PFSK-1 (cell line): ENCODE data around the gene PCDHB4.

Experiments used
- POLR2AphosphoS5 ChIP-seq: IDR thresholded peaks from 2 replicates; pipeline ENCODE4 v1.6.1; 2012; ENCODE audit warnings: low read depth, mild to moderate bottlenecking, control low read depth, low read length, moderate library complexity
- REST ChIP-seq, 2 experiments: IDR thresholded peaks; 2 replicates each; pipeline versions ENCODE4 v1.6.1 to v1.8.0; 2011 to 2012; ENCODE audit warnings: low read depth in 2 of 2, low read length in 2 of 2, control low read depth in 1 of 2, inconsistent platforms in 1 of 2, mild to moderate bottlenecking in 1 of 2, moderate library complexity in 1 of 2; ENCODE audit not compliant: insufficient read depth in 1 of 2

- TF ChIP-seq POLR2AphosphoS5 (no peak), REST (IDR thresholded peaks at IDR 0.05; ENCODE audit: insufficient read depth in 1 of 2, low read depth in 2 of 2, low read length in 2 of 2) (no peak)
These were observed 39.4 kb upstream of the PCDHB4 start for GRCh38 chr5:141082228-141082627.
